Calu3 (cell line): Measurements from ENCODE around the gene PIK3R1. TPM values are rescaled to one million over a fixed set of nuclear protein-coding genes. Genes with fewer than 3 reads are reported as not detected.

Source experiments
- BruUV-seq: library from RNA; stranded (reverse); fragments of 400-500 nt; replicated peaks from 2 replicates; lab custom pipeline; 2021; lab: Mats Ljungman, UMichigan
- CTCF ChIA-PET: fragments of 300-600 bp; sonication (Branson Sonifier 250); formaldehyde crosslinking; loops from one replicate; lab custom pipeline; 2022; ENCODE audit warnings: antibody characterized with exemption; lab: Charles Lee
- DNase-seq: peaks from one replicate; pipeline ENCODE4 v3.0.0; 2022
- H3K27ac Mint-ChIP-seq: one replicate; pipeline ENCODE4 v1.8.0; 2022; ENCODE audit warnings: mixed read lengths; ENCODE audit not compliant: unreplicated experiment
- H3K27me3 Mint-ChIP-seq: one replicate; pipeline ENCODE4 v1.8.0; 2022; ENCODE audit warnings: mixed read lengths; ENCODE audit not compliant: unreplicated experiment
- H3K36me3 Mint-ChIP-seq: one replicate; pipeline ENCODE4 v1.8.0; 2022; ENCODE audit warnings: mild to moderate bottlenecking, moderate library complexity, mixed read lengths; ENCODE audit not compliant: insufficient read depth, unreplicated experiment
- H3K4me1 Mint-ChIP-seq: one replicate; pipeline ENCODE4 v1.8.0; 2022; ENCODE audit warnings: mild to moderate bottlenecking, low read depth, mixed read lengths; ENCODE audit not compliant: unreplicated experiment
- H3K4me3 Mint-ChIP-seq: one replicate; pipeline ENCODE4 v1.8.0; 2022; ENCODE audit warnings: mild to moderate bottlenecking, low read depth, moderate library complexity, mixed read lengths; ENCODE audit not compliant: unreplicated experiment
- H3K9me3 Mint-ChIP-seq: one replicate; pipeline ENCODE4 v1.8.0; 2022; ENCODE audit warnings: low read depth, mixed read lengths; ENCODE audit not compliant: unreplicated experiment
- intact Hi-C: fragments of 100-400 bp; cut with micrococcal nuclease; formaldehyde crosslinking; loops from one replicate; pipeline ENCODE4 v1.10.0; 2022; ENCODE audit not compliant: unreplicated experiment
- total RNA-seq: library from RNA; stranded (reverse); gene quantifications from 2 replicates; pipeline ENCODE4 v1.2.3, GENCODE V29; 2022
- TF ChIP-seq, protein P1 (sequence below): fragments of 200-600 bp; IDR thresholded peaks from one replicate; pipeline ENCODE4 v1.8.0; 2022; ENCODE audit warnings: antibody characterized with exemption; ENCODE audit not compliant: unreplicated experiment

Gene PIK3R1
- total RNA-seq, 1 experiment from 2014 or later, result 74.8 TPM

DNA sequence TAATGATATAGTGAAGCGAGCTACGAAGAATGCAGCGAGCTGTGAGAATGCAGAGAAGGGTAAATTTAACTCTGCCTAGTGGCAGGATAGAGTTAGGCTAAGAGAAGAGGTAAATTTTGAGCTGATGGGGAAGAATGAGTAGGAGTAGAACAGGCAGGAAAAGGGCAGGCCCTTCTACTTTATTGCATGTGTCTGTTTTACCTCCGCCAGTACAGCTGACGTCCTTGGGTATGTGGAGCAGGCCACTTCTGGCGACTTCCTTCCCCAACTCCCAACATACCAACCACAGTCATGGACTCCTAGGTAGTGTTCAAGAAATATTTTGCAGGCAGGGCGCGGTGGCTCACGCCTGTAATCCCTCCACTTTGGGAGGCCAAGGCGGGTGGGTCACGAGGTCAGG, 37.9 kb upstream of the PIK3R1 start:
- intact Hi-C loops, result no loop called here
- Mint-ChIP-seq H3K4me1 (peaks cover 16% of the 10 kb centered on the region), H3K4me3 (no peak overlapping the region), H3K27me3 (no peaks in the 10 kb centered on the region), H3K27ac (no peak overlapping the region), H3K36me3 (no peaks in the 10 kb centered on the region), H3K9me3 (no peaks in the 10 kb centered on the region)
- DNase-seq, result no peak
- TF ChIP-seq, protein P1, sequence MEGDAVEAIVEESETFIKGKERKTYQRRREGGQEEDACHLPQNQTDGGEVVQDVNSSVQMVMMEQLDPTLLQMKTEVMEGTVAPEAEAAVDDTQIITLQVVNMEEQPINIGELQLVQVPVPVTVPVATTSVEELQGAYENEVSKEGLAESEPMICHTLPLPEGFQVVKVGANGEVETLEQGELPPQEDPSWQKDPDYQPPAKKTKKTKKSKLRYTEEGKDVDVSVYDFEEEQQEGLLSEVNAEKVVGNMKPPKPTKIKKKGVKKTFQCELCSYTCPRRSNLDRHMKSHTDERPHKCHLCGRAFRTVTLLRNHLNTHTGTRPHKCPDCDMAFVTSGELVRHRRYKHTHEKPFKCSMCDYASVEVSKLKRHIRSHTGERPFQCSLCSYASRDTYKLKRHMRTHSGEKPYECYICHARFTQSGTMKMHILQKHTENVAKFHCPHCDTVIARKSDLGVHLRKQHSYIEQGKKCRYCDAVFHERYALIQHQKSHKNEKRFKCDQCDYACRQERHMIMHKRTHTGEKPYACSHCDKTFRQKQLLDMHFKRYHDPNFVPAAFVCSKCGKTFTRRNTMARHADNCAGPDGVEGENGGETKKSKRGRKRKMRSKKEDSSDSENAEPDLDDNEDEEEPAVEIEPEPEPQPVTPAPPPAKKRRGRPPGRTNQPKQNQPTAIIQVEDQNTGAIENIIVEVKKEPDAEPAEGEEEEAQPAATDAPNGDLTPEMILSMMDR, result no peak
- BruUV-seq, result no TSS peak
- CTCF ChIA-PET, result no interaction called here

DNA sequence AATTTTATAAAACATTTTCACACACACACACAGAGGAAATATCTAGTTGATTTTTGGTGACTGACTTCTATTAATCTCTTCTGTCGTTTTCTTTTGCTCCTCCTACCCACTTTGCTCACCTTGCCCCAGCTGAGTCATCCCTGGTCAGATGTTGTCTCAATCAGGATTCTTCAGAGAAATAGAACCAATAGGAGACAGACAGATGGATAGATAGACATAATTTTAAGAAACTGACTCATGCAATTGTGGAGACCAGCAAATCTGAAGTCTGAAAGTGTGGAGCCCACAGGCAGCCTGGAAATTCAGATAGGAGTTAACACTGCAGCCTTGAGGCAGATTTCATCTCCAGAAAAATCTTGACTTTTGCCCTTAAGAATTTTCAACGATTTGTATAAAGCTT, 37.0 kb upstream of the PIK3R1 start:
- TF ChIP-seq, protein P1, result no peak
- no TSS peak for BruUV-seq
- intact Hi-C loops, result no loop called here
- H3K36me3 Mint-ChIP-seq, result no peaks in the 10 kb centered on the region
- no peaks in the 10 kb centered on the region for H3K9me3 Mint-ChIP-seq
- H3K4me1 Mint-ChIP-seq, result peaks cover 16% of the 10 kb centered on the region
- no peaks in the 10 kb centered on the region for H3K27me3 Mint-ChIP-seq
- CTCF ChIA-PET, result no interaction called here
- no peak overlapping the region for H3K4me3 Mint-ChIP-seq
- DNase-seq, result no peak
- peak overlapping the region; percentile 67 for H3K27ac Mint-ChIP-seq

DNA sequence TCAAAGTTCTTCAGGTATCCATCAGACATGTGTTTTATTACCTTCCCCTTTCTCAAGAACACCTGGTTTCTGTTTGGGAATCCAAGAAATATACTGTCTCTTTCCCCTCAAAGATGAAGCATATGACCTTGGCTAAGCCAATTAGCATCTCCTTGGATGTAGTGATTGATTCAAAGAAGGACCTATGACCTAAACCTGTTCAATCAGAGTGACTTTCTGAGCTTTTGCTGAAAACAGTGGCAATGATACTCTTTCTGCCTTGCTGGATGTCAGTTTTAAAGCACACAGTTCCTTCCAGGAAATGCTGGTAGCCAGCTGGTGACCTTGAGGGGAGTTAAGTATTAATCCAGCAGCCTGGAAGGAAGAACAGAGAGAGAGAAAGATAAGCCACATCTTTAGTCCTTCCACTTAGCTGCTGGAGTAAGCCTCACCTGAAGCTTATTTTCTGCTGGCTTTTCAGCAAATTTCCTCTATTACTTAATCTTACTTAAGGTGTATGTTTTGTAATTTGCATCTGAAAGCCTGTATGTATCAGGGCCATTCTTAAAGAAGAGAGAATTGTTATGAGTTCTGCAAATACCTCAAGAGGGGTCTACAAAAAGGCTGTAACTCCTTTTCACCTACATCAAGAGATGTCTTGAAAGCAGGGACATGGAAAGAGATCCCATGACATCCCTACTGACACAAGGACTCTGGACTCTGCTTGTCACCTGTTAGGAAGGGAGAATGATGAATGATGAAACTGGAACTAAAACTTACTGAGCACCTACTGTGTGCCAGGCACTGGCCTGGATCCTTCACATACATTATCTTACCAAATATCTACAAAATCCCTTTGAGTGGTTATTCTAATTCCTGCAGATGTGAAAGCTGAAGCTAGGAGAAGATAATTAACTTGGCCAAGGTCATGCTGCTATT, 35.2 kb upstream of the PIK3R1 start:
- CTCF ChIA-PET, result interaction anchor here (0.7 kb wide), 1 partner anchor 864 kb away, joined by 3 read pairs; no protein-coding TSS in a partner anchor
- TF ChIP-seq, protein P1, result no peak

DNA sequence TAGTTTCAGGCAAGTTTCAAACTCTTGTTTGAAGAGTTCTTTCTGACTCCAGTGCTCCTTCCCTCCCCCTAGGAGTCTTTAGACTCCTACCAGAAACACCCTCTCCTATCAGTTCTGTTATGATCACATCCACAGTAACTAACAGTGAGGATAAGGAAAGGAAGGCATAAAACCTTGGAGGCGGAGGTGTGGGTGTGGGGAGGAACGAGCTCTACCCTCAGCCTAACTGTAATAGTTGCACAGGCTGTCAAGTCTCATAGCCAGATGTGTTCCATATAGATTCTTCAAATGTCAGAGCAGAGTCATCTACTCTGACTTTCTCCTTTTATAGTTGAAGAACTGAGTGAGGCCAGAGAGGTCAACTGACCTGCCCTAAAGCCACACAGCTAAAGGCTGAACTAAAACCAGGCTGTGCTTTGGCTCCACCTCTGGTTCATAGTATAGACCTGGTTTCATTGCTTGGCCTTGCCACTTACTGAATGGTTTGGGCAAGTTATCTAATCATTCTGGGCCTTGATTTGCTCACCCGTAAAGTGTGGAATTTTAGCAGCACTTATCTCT, 34.4 kb upstream of the PIK3R1 start:
- no TSS peak for BruUV-seq
- intact Hi-C loops, result no loop called here
- Mint-ChIP-seq H3K4me3 (no peak overlapping the region), H3K27me3 (no peaks in the 10 kb centered on the region), H3K9me3 (no peaks in the 10 kb centered on the region), H3K27ac (no peak overlapping the region), H3K36me3 (no peaks in the 10 kb centered on the region), H3K4me1 (peaks cover 16% of the 10 kb centered on the region)
- DNase-seq, result no peak
- TF ChIP-seq, protein P1, result no peak
- CTCF ChIA-PET, result interaction anchor here (0.7 kb wide), 1 partner anchor 865 kb away, joined by 3 read pairs; no protein-coding TSS in a partner anchor

More for the DNA sequence above, 35.2 kb upstream of the PIK3R1 start:
- Mint-ChIP-seq H3K4me1 (peaks cover 16% of the 10 kb centered on the region), H3K27me3 (no peaks in the 10 kb centered on the region), H3K4me3 (no peak overlapping the region), H3K36me3 (no peaks in the 10 kb centered on the region), H3K9me3 (no peaks in the 10 kb centered on the region), H3K27ac (no peak overlapping the region)
- intact Hi-C loops, result no loop called here
- DNase-seq, result no peak
- no TSS peak for BruUV-seq
